Keratinocyte (primary cell): Measurements from ENCODE around the gene ZNF236.

Source experiments
- CTCF ChIP-seq, 3 experiments: IDR thresholded peaks in 1 of 3; conservative IDR thresholded peaks in 1 of 3; optimal IDR thresholded peaks in 1 of 3; 2 replicates in 2 of 3; 3 replicates in 1 of 3; pipeline versions ENCODE3 to v1.5.1; 2011; ENCODE audit warnings: low read length in 3 of 3, mild to moderate bottlenecking in 3 of 3, moderate library complexity in 2 of 3, control low read depth in 1 of 3, inconsistent platforms in 1 of 3; ENCODE audit not compliant: insufficient read depth in 2 of 3; ENCODE audit errors: extremely low read depth in 1 of 3
- EZH2 ChIP-seq: IDR thresholded peaks from one replicate; pipeline ENCODE4 v1.6.1; 2012; ENCODE audit warnings: inconsistent platforms, mild to moderate bottlenecking, low read length, moderate library complexity

GRCh38 chr18:76959605-76960004, 137.2 kb downstream of the ZNF236 start:
- TF ChIP-seq CTCF (optimal IDR thresholded peaks at IDR 0.05 in 1 of 3, IDR thresholded peaks at IDR 0.05 in 1 of 3, conservative IDR thresholded peaks at IDR 0.05 in 1 of 3; ENCODE audit: extremely low read depth in 1 of 3, insufficient read depth in 2 of 3, low read length in 3 of 3) (no peak), EZH2 (no peak)
